SK-N-MC (cell line): ENCODE results near the gene ARMH4.

Source experiments
- EZH2 ChIP-seq: fragments of 200-600 bp; sonication (generic); IDR thresholded peaks from one replicate; pipeline ENCODE4 v1.6.1; 2017; ENCODE audit warnings: antibody characterized with exemption
- POLR2AphosphoS5 ChIP-seq: IDR thresholded peaks from 2 replicates; pipeline ENCODE4 v1.6.1; 2012; ENCODE audit warnings: mild to moderate bottlenecking, low read depth, low read length, borderline replicate concordance

- TF ChIP-seq EZH2: no peak
- TF ChIP-seq POLR2AphosphoS5: no peak
These were observed 73.5 kb downstream of the ARMH4 start for GRCh38 chr14:58078471-58078870.
